Chondrocyte (in vitro differentiated cells): ENCODE data around the gene TNKS1BP1. TPM values are rescaled to one million over a fixed set of nuclear protein-coding genes. Genes with fewer than 3 reads are reported as not detected.

Experiments
- DNase-seq: peaks from one replicate; pipeline ENCODE4 v3.0.0; 2021; ENCODE audit warnings: mixed read lengths, low spot score
- H3K27ac Mint-ChIP-seq: one replicate; pipeline ENCODE4 v1.8.0; 2021; ENCODE audit warnings: mild to moderate bottlenecking, moderate library complexity, mixed read lengths; ENCODE audit not compliant: unreplicated experiment
- H3K27me3 Mint-ChIP-seq: 2 replicates; pipeline ENCODE4 v1.8.0; 2021; ENCODE audit warnings: low read depth, mixed read lengths
- H3K36me3 Mint-ChIP-seq: 2 replicates; pipeline ENCODE4 v1.8.0; 2021; ENCODE audit warnings: low read depth, mixed read lengths
- H3K4me1 Mint-ChIP-seq: 2 replicates; pipeline ENCODE4 v1.8.0; 2021; ENCODE audit warnings: low read depth, mild to moderate bottlenecking, mixed read lengths
- H3K4me3 Mint-ChIP-seq: one replicate; pipeline ENCODE4 v1.8.0; 2021; ENCODE audit warnings: mild to moderate bottlenecking, moderate library complexity, mixed read lengths; ENCODE audit not compliant: unreplicated experiment
- H3K9me3 Mint-ChIP-seq: 2 replicates; pipeline ENCODE4 v1.8.0; 2021; ENCODE audit warnings: low read depth, mixed read lengths
- long read RNA-seq: library from polyadenylated mRNA; stranded (forward); transcript quantifications from one replicate; pipeline ENCODE4 v2.0.0, GENCODE V29; 2021
- total RNA-seq: library from RNA; stranded (reverse); gene quantifications from 3 replicates; pipeline ENCODE4 v1.2.1, GENCODE V29; 2021
- TF ChIP-seq, protein P1 (sequence below): fragments of 200-600 bp; sonication (generic); IDR thresholded peaks from 2 replicates; pipeline ENCODE4 v1.5.0; 2021; ENCODE audit warnings: antibody characterized with exemption, mild to moderate bottlenecking, moderate library complexity

The TNKS1BP1 gene
- total RNA-seq = 112 to 181 TPM (median 164 TPM) in 3 replicates
- long read RNA-seq, full-length matches to known transcripts = 49 of 92 reads
- long read RNA-seq, partial matches to known transcripts = 35 of 92 reads
- long read RNA-seq, other reads (novel, unspliced or antisense) = 8 of 92 reads

DNA sequence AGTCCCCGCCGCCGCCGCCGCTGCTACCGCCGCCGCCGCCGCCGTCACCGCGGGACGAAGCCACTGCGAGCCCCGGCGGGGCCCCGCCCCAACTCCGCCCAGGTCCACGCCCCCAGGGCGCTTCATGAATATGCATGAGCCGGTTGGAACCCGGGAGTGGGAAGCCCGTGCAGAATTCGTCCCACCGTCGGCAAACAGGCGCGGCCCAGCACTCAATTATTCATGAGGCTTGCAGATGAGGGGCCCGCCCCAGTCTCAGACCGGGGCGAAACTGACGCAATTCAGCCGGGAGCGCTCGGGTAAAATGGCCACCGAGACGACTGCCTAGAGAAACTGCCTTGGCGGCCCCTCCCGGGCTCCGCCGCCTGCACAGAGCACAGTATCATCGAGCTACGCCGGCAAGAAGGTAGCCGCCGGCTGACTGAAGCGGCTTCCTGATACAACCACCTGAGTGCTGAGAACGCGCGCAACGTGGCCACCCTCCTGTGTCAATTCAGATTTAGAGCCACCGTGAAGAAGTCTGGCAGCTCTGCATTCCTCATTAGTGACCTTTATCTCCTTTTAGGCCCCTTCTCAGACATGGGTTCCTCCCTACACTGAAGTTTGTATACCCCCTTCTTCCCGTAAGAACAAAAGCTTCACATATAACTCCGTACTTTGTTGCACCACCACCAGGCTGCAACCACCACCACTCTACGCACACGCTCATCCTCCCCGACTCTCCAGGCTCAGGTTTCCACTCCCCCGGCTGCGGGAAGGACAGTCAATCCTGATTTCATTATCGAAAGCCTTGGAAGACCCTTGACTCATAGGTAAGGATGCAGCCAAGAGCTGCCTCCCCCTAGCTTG lies at the start of gene TNKS1BP1:
Gene TNKS1BP1 (minus strand): TSS at position 67 of the 849 bp plus-strand sequence. CDS start 3,067 bp downstream, outside the sequence.
- Mint-ChIP-seq H3K4me1 (peaks cover 50% of the 10 kb centered on the region), H3K27me3 (no peaks in the 10 kb centered on the region), H3K27ac (peak within 1 kb of the TSS; percentile 99), H3K36me3 (peaks cover 37% of the 10 kb centered on the region), H3K9me3 (no peaks in the 10 kb centered on the region), H3K4me3 (peak within 1 kb of the TSS; percentile 87)
- TF ChIP-seq, protein P1, sequence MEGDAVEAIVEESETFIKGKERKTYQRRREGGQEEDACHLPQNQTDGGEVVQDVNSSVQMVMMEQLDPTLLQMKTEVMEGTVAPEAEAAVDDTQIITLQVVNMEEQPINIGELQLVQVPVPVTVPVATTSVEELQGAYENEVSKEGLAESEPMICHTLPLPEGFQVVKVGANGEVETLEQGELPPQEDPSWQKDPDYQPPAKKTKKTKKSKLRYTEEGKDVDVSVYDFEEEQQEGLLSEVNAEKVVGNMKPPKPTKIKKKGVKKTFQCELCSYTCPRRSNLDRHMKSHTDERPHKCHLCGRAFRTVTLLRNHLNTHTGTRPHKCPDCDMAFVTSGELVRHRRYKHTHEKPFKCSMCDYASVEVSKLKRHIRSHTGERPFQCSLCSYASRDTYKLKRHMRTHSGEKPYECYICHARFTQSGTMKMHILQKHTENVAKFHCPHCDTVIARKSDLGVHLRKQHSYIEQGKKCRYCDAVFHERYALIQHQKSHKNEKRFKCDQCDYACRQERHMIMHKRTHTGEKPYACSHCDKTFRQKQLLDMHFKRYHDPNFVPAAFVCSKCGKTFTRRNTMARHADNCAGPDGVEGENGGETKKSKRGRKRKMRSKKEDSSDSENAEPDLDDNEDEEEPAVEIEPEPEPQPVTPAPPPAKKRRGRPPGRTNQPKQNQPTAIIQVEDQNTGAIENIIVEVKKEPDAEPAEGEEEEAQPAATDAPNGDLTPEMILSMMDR = peak; percentile 36
- DNase-seq = no peak

GRCh38 chr11:57373146-57373545 lies 48.4 kb upstream of the TNKS1BP1 start:
- TF ChIP-seq, protein P1 = no peak
- DNase-seq = no peak
- Mint-ChIP-seq H3K4me1 (no peaks in the 10 kb centered on the region), H3K27me3 (peaks cover 22% of the 10 kb centered on the region), H3K27ac (no peak overlapping the region), H3K9me3 (peaks cover 2% of the 10 kb centered on the region), H3K4me3 (no peak overlapping the region), H3K36me3 (no peaks in the 10 kb centered on the region)

GRCh38 chr11:57370941-57371340 lies 46.2 kb upstream of the TNKS1BP1 start:
- no peak for DNase-seq
- Mint-ChIP-seq H3K27me3 (peaks cover 21% of the 10 kb centered on the region), H3K4me1 (no peaks in the 10 kb centered on the region), H3K4me3 (no peak overlapping the region), H3K27ac (no peak overlapping the region), H3K9me3 (peaks cover 2% of the 10 kb centered on the region), H3K36me3 (no peaks in the 10 kb centered on the region)
- TF ChIP-seq, protein P1 = no peak

DNA sequence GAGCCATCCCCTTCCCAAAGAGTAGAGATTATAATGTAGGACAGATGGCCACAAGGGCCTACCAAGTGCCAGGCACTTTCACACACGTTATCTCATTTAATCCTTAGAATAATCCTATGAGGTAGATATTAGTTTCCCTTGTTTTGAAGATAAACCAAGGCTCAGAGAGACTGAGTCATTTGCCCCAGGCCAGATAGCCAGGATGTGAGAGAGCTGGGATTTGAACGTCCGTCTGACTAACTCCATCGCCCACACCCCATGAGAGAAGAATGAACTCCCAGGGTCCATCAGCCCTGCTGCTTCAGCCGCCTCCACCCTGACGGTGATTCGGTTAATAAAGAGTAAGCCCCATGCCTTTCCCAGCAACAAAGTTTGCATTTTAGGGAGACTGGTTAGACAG lies 45.5 kb upstream of the TNKS1BP1 start:
- Mint-ChIP-seq H3K9me3 (peaks cover 2% of the 10 kb centered on the region), H3K4me3 (no peak overlapping the region), H3K27me3 (peaks cover 27% of the 10 kb centered on the region), H3K4me1 (no peaks in the 10 kb centered on the region), H3K36me3 (no peaks in the 10 kb centered on the region), H3K27ac (no peak overlapping the region)
- TF ChIP-seq, protein P1 = no peak
- DNase-seq = no peak

GRCh38 chr11:57368845-57369232 lies 44.1 kb upstream of the TNKS1BP1 start:
- H3K4me3 Mint-ChIP-seq = no peak overlapping the region
- no peak for DNase-seq
- H3K9me3 Mint-ChIP-seq = peaks cover 2% of the 10 kb centered on the region
- TF ChIP-seq, protein P1 = no peak
- H3K36me3 Mint-ChIP-seq = no peaks in the 10 kb centered on the region
- no peak overlapping the region for H3K27ac Mint-ChIP-seq
- no peaks in the 10 kb centered on the region for H3K4me1 Mint-ChIP-seq
- peaks cover 38% of the 10 kb centered on the region for H3K27me3 Mint-ChIP-seq
